Transverse colon (tissue), 4 donors: ENCODE measurements around the gene SLC38A1. TPM values are rescaled to one million over a fixed set of nuclear protein-coding genes. Genes with fewer than 3 reads are reported as not detected.

Experiments
- DNase-seq: peaks from one replicate; pipeline ENCODE4 v3.0.0-alpha.2; 2019
- H3K27ac ChIP-seq, 4 donors: fragments of 200-600 bp; sonication (generic); 2 replicates each; pipeline ENCODE4 v1.5.1; 2016 to 2018; ENCODE audit warnings: inconsistent platforms in 4 of 4
- H3K27me3 ChIP-seq: fragments of 200-600 bp; sonication (generic); 2 replicates; pipeline ENCODE4 v1.5.1; 2017; ENCODE audit warnings: inconsistent platforms
- H3K36me3 ChIP-seq, 4 donors: fragments of 200-600 bp; sonication (generic); 2 replicates each; pipeline ENCODE4 v1.5.1; 2017 to 2019; ENCODE audit warnings: inconsistent platforms in 4 of 4
- H3K4me1 ChIP-seq, 4 donors: fragments of 200-600 bp; sonication (generic); 2 replicates each; pipeline ENCODE4 v1.5.1; 2017 to 2020; ENCODE audit warnings: inconsistent platforms in 4 of 4
- H3K4me3 ChIP-seq, 4 donors: fragments of 200-600 bp; sonication (generic); 1 replicate in 1 of 4; 2 replicates in 3 of 4; pipeline versions ENCODE4 v1.5.1 to v1.6.1; 2017 to 2019; ENCODE audit warnings: inconsistent platforms in 4 of 4
- H3K9me3 ChIP-seq, 2 donors: fragments of 200-600 bp; sonication (generic); 2 replicates each; pipeline ENCODE4 v1.5.1; 2017 to 2019; ENCODE audit warnings: inconsistent platforms in 2 of 2
- EP300 ChIP-seq: sonication (generic); formaldehyde crosslinking; IDR thresholded peaks from one replicate; pipeline ENCODE4 v1.6.1; 2017; ENCODE audit warnings: antibody characterized with exemption, low read depth
- POLR2A ChIP-seq: fragments of 450-650 bp; IDR thresholded peaks from one replicate; pipeline ENCODE4 v1.6.1; 2016; ENCODE audit warnings: antibody characterized with exemption, mild to moderate bottlenecking, moderate library complexity
- POLR2AphosphoS5 ChIP-seq, 3 donors: sonication (generic); formaldehyde crosslinking; IDR thresholded peaks; one replicate each; pipeline ENCODE4 v1.6.1; 2016; ENCODE audit warnings: antibody characterized with exemption in 3 of 3
- whole genome bisulfite sequencing, 2 donors: methylation state at CpG; one replicate each; pipeline ENCODE4 v1.1.5; 2018; ENCODE audit warnings: low coverage in 1 of 2; 5-methylcytosine and 5-hydroxymethylcytosine counted together
- in situ Hi-C, 4 donors: fragments of 200-750 bp; cut with MboI; loops; one replicate each; pipeline versions ENCODE4 v1.15.0 to v1.15.1; 2017; ENCODE audit warnings: low sequenced_read_pairs in 3 of 4, low pct_ligation_motif_present in 1 of 4, low pct_unique_long_range_greater_than_20kb in 1 of 4
- intact Hi-C: fragments of 100-400 bp; cut with DNase I; formaldehyde crosslinking; loops from one replicate; pipeline ENCODE4 v1.15.1; 2023; ENCODE audit warnings: low total_unique reads
- total RNA-seq, 4 donors: library from RNA; depleted of rRNA; stranded (reverse); fragments of >200 nt; gene quantifications; one replicate each; pipeline ENCODE4 v1.1.0, GENCODE V29; 2016
- TF ChIP-seq, protein P1 (sequence below), 5 experiments: fragments of 200-600 bp in 3 of 5; fragments of 450-650 bp in 2 of 5; sonication (generic) in 3 of 5; IDR thresholded peaks; 1 replicate in 2 of 5; 2 replicates in 3 of 5; pipeline ENCODE4 v1.5.1; 2016 to 2017; ENCODE audit warnings: antibody characterized with exemption in 5 of 5, inconsistent platforms in 3 of 5, mild to moderate bottlenecking in 2 of 5, moderate library complexity in 1 of 5

The SLC38A1 gene
- total RNA-seq, 4 donors from 2014 or later, result 36.8 to 139 (median 117) TPM

DNA sequence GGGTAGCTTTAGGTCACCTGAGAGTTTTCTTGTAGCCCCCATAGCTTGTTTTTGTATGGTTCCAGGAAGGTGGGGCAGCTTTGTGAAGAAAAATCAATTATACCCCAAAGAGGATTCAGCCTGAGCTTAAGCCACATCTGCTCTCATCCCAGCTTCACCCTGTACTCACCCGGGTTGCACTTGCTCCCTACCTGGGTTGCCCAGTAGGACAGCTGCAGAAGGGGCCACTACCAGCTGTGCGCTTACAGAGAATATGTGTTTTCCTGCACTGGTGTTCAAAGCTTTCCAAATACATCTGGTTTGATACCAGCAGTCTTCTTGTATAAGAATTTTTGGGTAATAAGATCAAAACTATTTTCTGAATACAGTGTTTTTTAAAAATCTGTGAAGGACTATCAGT lies 3.0 kb upstream of the SLC38A1 start:
- intact Hi-C loops (no loop called here), in situ Hi-C loops (loop anchor here in 1 of 4 donors (25.0 kb wide), 1 partner anchor 110 kb away; no protein-coding TSS in a partner anchor)
- H3K36me3 ChIP-seq, result no peaks in the 10 kb centered on the region
- 60 to 94% methylated on average over 1 to 2 of the region's 2 CpGs for WGBS, 2 donors
- no peak for TF ChIP-seq POLR2A
- no peak for TF ChIP-seq EP300
- TF ChIP-seq, protein P1, sequence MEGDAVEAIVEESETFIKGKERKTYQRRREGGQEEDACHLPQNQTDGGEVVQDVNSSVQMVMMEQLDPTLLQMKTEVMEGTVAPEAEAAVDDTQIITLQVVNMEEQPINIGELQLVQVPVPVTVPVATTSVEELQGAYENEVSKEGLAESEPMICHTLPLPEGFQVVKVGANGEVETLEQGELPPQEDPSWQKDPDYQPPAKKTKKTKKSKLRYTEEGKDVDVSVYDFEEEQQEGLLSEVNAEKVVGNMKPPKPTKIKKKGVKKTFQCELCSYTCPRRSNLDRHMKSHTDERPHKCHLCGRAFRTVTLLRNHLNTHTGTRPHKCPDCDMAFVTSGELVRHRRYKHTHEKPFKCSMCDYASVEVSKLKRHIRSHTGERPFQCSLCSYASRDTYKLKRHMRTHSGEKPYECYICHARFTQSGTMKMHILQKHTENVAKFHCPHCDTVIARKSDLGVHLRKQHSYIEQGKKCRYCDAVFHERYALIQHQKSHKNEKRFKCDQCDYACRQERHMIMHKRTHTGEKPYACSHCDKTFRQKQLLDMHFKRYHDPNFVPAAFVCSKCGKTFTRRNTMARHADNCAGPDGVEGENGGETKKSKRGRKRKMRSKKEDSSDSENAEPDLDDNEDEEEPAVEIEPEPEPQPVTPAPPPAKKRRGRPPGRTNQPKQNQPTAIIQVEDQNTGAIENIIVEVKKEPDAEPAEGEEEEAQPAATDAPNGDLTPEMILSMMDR (IDR thresholded peaks at IDR 0.05), result no peak
- no peak for TF ChIP-seq POLR2AphosphoS5 (IDR thresholded peaks at IDR 0.05)
- H3K27me3 ChIP-seq, result no peaks in the 10 kb centered on the region
- H3K27ac ChIP-seq, result no peak overlapping the region
- H3K4me1 ChIP-seq, result peaks cover 0 to 20% (median 1%) of the 10 kb centered on the region in 4 donors
- no peak overlapping the region for H3K4me3 ChIP-seq
- H3K9me3 ChIP-seq, result no peaks in the 10 kb centered on the region
- DNase-seq, result no peak

GRCh38 chr12:46269429-46270241 lies 792 bp upstream of the SLC38A1 start:
- H3K9me3 ChIP-seq, result no peaks in the 10 kb centered on the region
- in situ Hi-C loops (loop anchor here in 2 of 4 donors (10.0 to 25.0 kb wide), 2 partner anchors 55 to 107 kb away; no protein-coding TSS in a partner anchor), intact Hi-C loops (loop anchor here (2.0 to 10.0 kb wide), 3 partner anchors 61 to 115 kb away; no protein-coding TSS in a partner anchor)
- peak overlapping the region; percentile 92 to 96 (median 93) for H3K27ac ChIP-seq
- H3K4me1 ChIP-seq, result peaks cover 0 to 42% (median 12%) of the 10 kb centered on the region in 4 donors
- no peaks in the 10 kb centered on the region for H3K27me3 ChIP-seq
- peak; percentile 63 for DNase-seq
- peak overlapping the region; percentile 59 to 75 (median 70) for H3K4me3 ChIP-seq
- WGBS, 2 donors, result 5% methylated on average over 39 of the region's 42 CpGs; no CpG with 5 or more reads in 1 of the 2 donors
- TF ChIP-seq POLR2AphosphoS5 (IDR thresholded peaks at IDR 0.05) (peak in 1 of 3 donors; percentile 46), POLR2A (no peak)
- H3K36me3 ChIP-seq, result no peaks in the 10 kb centered on the region

DNA sequence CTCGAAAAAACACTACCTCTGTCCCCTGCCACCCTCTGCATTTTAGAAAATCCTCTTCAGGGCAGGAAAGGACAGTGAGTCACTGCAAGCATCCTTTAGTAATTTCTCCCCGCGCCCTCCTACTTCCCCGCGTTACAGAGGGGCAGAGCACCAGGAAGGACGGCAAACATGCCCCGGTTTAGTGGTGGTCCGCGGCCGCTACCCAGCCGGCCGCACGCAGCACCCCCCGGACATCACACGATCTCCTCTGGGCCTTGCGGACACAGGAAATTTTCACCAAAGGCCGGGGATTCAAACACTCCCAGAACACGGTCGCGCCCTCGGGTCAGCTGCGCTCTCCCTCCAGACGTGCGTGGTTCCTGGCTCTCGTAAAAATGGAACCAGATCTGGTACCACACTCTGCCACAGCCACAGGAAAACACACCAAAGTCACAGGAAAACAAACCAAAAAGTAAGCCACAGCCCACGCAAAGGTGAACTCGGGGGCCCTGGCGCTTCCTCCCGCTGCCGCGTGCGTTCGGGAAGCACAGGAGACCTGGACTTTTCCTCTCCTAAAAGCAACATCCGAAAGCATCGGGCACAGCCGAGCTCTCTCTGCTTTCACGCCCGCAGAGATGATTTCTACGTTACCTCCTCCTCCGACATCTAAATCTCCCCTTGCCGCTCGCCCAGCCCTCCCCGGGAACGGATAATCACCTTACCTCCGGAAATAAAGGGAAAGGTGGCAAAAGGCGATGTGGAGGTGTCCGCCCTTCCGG lies 839 bp downstream of the SLC38A1 start:
- H3K36me3 ChIP-seq, result no peaks in the 10 kb centered on the region
- no peaks in the 10 kb centered on the region for H3K9me3 ChIP-seq
- no peak for TF ChIP-seq POLR2A
- no peak for TF ChIP-seq POLR2AphosphoS5 (IDR thresholded peaks at IDR 0.05)
- TF ChIP-seq, protein P1 (IDR thresholded peaks at IDR 0.05), result no peak
- TF ChIP-seq EP300, result no peak
- in situ Hi-C loops, result loop anchor here in 2 of 4 donors (10.0 to 25.0 kb wide), 2 partner anchors 53 to 106 kb away; no protein-coding TSS in a partner anchor
- peak overlapping the region; percentile 92 to 96 (median 93) for H3K27ac ChIP-seq
- WGBS, 2 donors, result 1% methylated on average over 42 of the region's 48 CpGs; no CpG with 5 or more reads in 1 of the 2 donors
- H3K4me1 ChIP-seq, result peaks cover 0 to 56% (median 21%) of the 10 kb centered on the region in 4 donors
- intact Hi-C loops, result loop anchor here (2.0 to 10.0 kb wide), 3 partner anchors 59 to 117 kb away; no protein-coding TSS in a partner anchor
- H3K27me3 ChIP-seq, result no peaks in the 10 kb centered on the region
- no peak for DNase-seq
- H3K4me3 ChIP-seq, result peak overlapping the region; percentile 59 to 75 (median 70)

DNA sequence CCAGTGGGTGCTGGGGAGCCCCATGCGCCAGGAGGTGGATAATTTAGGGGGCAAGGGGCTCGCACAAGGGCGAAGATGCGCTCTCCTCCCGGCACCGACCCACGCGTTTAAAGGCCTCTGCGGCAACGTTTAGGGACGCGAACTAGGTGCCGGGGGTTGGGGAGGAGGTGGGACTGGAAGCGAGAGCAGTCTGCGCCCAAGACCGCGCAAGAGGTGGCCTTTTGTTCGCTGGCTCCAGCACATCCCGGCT lies 1.3 kb downstream of the SLC38A1 start:
- H3K9me3 ChIP-seq, result no peaks in the 10 kb centered on the region
- WGBS, 2 donors, result 0% methylated on average over 7 of the region's 19 CpGs; no CpG with 5 or more reads in 1 of the 2 donors
- TF ChIP-seq, protein P1 (IDR thresholded peaks at IDR 0.05), result no peak
- no peak for TF ChIP-seq EP300
- no peak for TF ChIP-seq POLR2A
- no peak for TF ChIP-seq POLR2AphosphoS5 (IDR thresholded peaks at IDR 0.05)
- H3K4me3 ChIP-seq, result peak overlapping the region; percentile 59 to 75 (median 70)
- H3K27me3 ChIP-seq, result no peaks in the 10 kb centered on the region
- no peaks in the 10 kb centered on the region for H3K36me3 ChIP-seq
- H3K4me1 ChIP-seq, result peaks cover 0 to 62% (median 24%) of the 10 kb centered on the region in 4 donors
- intact Hi-C loops (loop anchor here (10.0 kb wide), 2 partner anchors 113 to 117 kb away; no protein-coding TSS in a partner anchor), in situ Hi-C loops (loop anchor here in 2 of 4 donors (10.0 to 25.0 kb wide), 2 partner anchors 53 to 105 kb away; no protein-coding TSS in a partner anchor)
- peak overlapping the region; percentile 92 to 96 (median 93) for H3K27ac ChIP-seq
- DNase-seq, result no peak
